Measurements from ENCODE around the gene CAMTA1. TPM values are rescaled to one million over a fixed set of nuclear protein-coding genes. Genes with fewer than 3 reads are reported as not detected.

CAMTA1 gene
- total RNA-seq, 1 donor from 2014 or later, result 268 TPM

GRCh38 chr1:7292036-7292681 lies 506.9 kb downstream of the CAMTA1 start:
- Mint-ChIP-seq H3K9me3 (peaks cover 9% of the 10 kb centered on the region), H3K4me1 (peaks cover 19% of the 10 kb centered on the region), H3K27ac (no peak overlapping the region), H3K4me3 (no peak overlapping the region), H3K36me3 (no peaks in the 10 kb centered on the region), H3K27me3 (ENCODE audit: insufficient read depth, low read depth) (no peaks in the 10 kb centered on the region)
- Histone ChIP-seq H4K20me1 (ENCODE audit: low read depth) (no peaks in the 10 kb centered on the region), H3F3A (ENCODE audit: low read depth) (peaks cover 3% of the 10 kb centered on the region), H3K4me2 (no peak overlapping the region), H3K27me3 (no peaks in the 10 kb centered on the region), H3K9me3 (ENCODE audit: low read depth) (no peaks in the 10 kb centered on the region), H2AFZ (replicated peaks) (no peak overlapping the region), H3K4me3 (no peak overlapping the region), H3K9ac (no peak overlapping the region), H3K79me2 (ENCODE audit: low read depth) (no peaks in the 10 kb centered on the region), H3K27ac (no peak overlapping the region), H3K36me3 (no peaks in the 10 kb centered on the region), H3K4me1 (peaks cover 19% of the 10 kb centered on the region)
- TF ChIP-seq EZH2phosphoT487 (IDR thresholded peaks at IDR 0.05), result no peak
- no peak for TF ChIP-seq EZH2 (IDR thresholded peaks at IDR 0.05)
- no peak for TF ChIP-seq CTCF (IDR thresholded peaks at IDR 0.05)
- no peak for DNase-seq (ENCODE audit: low spot score)

GRCh38 chr1:7292714-7293419 lies 507.6 kb downstream of the CAMTA1 start:
- Histone ChIP-seq H2AFZ (replicated peaks) (no peak overlapping the region), H3K27me3 (no peaks in the 10 kb centered on the region), H3F3A (ENCODE audit: low read depth) (peaks cover 3% of the 10 kb centered on the region), H3K9me3 (ENCODE audit: low read depth) (no peaks in the 10 kb centered on the region), H3K36me3 (no peaks in the 10 kb centered on the region), H3K9ac (no peak overlapping the region), H3K79me2 (ENCODE audit: low read depth) (no peaks in the 10 kb centered on the region), H3K4me3 (no peak overlapping the region), H3K4me2 (no peak overlapping the region), H3K27ac (no peak overlapping the region), H4K20me1 (ENCODE audit: low read depth) (no peaks in the 10 kb centered on the region), H3K4me1 (peaks cover 19% of the 10 kb centered on the region)
- TF ChIP-seq EZH2 (IDR thresholded peaks at IDR 0.05), result no peak
- TF ChIP-seq CTCF (IDR thresholded peaks at IDR 0.05), result no peak
- TF ChIP-seq EZH2phosphoT487 (IDR thresholded peaks at IDR 0.05), result no peak
- Mint-ChIP-seq H3K36me3 (no peaks in the 10 kb centered on the region), H3K27me3 (ENCODE audit: insufficient read depth, low read depth) (no peaks in the 10 kb centered on the region), H3K4me1 (peaks cover 21% of the 10 kb centered on the region), H3K27ac (no peak overlapping the region), H3K9me3 (peaks cover 12% of the 10 kb centered on the region), H3K4me3 (no peak overlapping the region)
- DNase-seq (ENCODE audit: low spot score), result no peak

- Mint-ChIP-seq H3K36me3 (no peaks in the 10 kb centered on the region), H3K4me1 (peaks cover 29% of the 10 kb centered on the region), H3K4me3 (no peak overlapping the region), H3K27me3 (ENCODE audit: insufficient read depth, low read depth) (no peaks in the 10 kb centered on the region), H3K9me3 (peaks cover 12% of the 10 kb centered on the region), H3K27ac (no peak overlapping the region)
- no peak overlapping the region for H3K9ac ChIP-seq
- H3K36me3 ChIP-seq, result no peaks in the 10 kb centered on the region
- H3K4me1 ChIP-seq, result peaks cover 20% of the 10 kb centered on the region
- H3K4me2 ChIP-seq, result no peak overlapping the region
- TF ChIP-seq EZH2phosphoT487 (IDR thresholded peaks at IDR 0.05), result no peak
- H3K27me3 ChIP-seq, result no peaks in the 10 kb centered on the region
- no peaks in the 10 kb centered on the region for H3K79me2 ChIP-seq (ENCODE audit: low read depth)
- no peaks in the 10 kb centered on the region for H4K20me1 ChIP-seq (ENCODE audit: low read depth)
- no peak overlapping the region for H2AFZ ChIP-seq (replicated peaks)
- no peak overlapping the region for H3K4me3 ChIP-seq
- H3K27ac ChIP-seq, result no peak overlapping the region
- H3K9me3 ChIP-seq (ENCODE audit: low read depth), result no peaks in the 10 kb centered on the region
- H3F3A ChIP-seq (ENCODE audit: low read depth), result peaks cover 3% of the 10 kb centered on the region
- no peak for DNase-seq (ENCODE audit: low spot score)
Observed at GRCh38 chr1:7293702-7294629, 508.7 kb downstream of the CAMTA1 start.

All from neural progenitor cell (in vitro differentiated cells).